HK-2 (cell line): ENCODE data around the gene LRMDA.

Experiments used
- DNase-seq: peaks from one replicate; pipeline ENCODE4 v3.0.0-alpha.2; 2018; ENCODE audit not compliant: unreplicated experiment

LRMDA gene

DNA sequence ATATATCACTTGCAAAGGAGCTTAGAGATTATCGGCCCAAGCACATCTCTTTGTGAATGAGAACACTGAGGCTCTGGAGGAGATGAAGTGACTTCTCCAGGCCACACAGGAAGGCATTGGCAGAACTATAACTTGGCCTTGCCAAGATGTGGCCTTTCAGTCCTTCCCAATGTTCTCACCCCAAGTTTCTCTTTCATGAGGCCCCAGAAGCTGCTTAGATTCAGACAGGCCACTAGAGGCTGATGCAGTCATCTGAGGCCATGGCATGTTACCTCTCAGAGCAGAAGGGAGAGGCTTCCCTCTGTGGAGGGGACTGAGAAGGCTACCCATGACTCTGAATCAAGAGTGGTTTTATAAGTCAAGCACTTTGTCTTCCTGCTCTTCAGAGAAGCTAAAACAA, 1003.7 kb downstream of the LRMDA start:
- no peak for DNase-seq

DNA sequence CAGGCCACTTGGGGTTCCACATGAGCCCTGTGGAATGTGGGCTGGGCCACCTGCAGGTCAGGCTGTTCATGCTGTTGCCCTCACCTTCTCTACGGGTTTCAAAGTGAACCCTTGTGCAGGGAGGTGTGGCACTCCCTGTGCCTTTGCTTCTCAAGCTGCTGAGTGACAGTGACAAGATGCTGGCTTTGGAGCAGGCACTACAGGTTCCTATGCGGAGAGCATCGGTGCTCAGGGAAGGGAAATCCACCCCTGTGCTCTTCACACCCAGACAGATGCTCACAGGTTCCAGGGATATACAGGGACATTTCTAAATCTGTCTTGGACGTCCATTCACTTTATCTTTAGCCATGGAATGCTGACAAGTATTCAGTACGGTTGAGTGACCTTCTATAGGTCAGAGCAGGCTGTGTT, 1005.0 kb downstream of the LRMDA start:
- no peak for DNase-seq

GRCh38 chr10:76436981-76437380, 1005.6 kb downstream of the LRMDA start:
- no peak for DNase-seq

DNA sequence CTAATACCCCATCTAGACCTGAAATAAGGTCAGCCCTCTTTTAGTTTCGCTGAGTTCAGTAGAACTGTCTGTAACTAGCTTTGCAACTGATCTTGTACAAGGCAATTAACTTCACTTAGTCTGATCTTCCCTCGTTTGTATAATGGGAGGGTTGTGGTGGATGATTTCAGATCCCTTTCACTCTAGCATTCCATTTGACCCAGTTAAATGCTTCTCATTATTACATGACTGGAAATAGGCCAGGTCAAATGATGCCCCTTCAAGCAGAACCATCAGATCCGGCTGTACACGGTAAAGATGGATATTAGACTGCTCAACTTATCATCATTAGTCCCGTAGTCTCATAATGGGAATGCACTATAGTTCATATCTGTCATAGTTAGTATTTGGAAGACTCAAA, 1009.0 kb downstream of the LRMDA start:
- no peak for DNase-seq

DNA sequence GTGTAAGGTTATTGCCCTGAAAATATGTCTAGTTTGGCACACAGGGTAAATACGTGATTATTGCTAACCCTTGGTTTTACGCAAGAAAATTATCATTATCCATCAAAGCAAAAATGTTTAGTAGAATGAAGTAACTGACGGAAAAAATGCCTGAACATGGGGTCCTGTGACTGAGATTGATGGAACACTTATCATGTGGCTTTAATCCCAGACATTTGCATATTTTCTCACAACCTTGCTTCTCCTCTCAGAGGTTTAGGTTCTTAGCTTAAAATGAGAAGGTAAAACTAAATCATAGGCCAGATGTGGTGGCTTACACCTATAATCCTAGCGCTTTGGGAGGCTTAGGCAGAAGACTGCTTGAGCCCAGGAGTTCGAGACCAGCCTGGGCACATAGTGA, 1010.7 kb downstream of the LRMDA start:
- DNase-seq: no peak

DNA sequence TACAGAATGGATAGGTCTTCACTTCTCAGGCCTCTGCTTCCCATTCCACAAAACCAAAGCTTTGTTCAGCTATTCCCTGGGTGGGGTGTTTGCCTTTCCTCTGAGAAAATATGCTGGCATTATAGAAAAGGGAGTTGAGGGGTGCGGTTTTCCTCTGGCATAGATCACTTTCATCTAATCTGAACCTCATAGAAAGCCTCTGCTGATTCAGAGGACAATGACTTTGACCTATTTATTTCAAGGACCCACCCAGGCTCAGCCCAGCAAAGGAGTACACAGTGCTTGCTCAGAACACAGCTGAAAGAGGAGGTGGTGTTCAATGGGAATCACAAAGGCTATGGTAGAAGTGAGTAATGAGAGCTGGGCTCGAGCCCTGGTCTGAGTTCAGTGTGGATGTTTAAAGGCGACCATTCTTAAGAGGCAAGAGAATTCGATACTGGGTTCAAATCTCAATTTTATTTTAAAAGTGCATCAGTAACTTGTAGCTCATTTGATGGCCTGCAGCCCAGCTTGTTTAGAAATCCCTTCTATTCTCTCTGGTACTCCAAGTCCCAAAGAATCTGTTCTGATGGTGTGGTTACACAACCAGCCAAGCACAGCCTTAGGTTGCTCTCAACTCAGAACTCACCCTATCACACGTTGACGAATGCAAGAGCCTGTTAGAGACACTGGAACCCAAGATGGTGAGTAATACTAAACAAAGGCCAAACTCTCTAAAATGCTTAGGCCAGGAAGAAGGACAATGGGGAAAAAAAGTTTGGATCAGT, 1012.8 kb downstream of the LRMDA start:
- DNase-seq: no peak

DNA sequence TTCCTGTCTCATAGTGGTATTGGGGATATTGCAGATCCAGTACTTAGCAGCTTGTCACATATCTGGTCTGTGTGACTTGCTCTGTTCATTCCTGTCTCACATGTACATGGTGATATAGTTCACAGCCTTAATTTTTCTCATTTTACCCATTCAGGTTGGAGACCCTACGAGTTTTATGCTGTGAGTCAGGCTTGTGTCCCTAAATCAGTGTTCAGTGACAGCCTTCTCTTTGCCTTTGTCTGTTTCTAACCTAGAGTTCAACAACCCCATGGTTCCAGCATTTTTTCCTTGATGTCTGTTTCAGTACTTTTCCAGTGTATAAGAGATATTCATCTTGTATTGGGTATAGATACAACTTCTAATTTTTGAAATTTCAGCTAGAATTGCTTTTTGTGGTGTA, 1016.2 kb downstream of the LRMDA start:
- DNase-seq: no peak

DNA sequence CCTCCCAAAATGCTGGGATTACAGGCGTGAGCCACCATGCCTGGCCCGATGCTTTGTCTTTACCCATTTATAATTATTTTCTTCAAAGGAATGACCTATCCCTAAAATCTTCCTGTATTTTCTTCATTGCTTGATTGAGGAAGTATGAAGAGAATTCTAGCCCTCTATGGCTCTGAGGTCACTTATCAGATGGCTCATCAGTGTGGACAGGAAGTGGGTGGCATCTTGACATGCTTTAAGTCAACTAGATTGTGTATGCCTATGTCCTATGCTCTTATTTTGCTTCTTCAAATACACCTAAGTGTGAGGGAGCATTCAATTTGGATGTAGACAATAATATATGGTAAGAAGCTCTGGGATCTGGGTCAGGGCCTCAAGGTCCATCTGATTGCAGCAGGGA, 1020.5 kb downstream of the LRMDA start:
- DNase-seq: no peak

- no peak for DNase-seq
Observed at GRCh38 chr10:76453332-76453731, 1021.9 kb downstream of the LRMDA start.

DNA sequence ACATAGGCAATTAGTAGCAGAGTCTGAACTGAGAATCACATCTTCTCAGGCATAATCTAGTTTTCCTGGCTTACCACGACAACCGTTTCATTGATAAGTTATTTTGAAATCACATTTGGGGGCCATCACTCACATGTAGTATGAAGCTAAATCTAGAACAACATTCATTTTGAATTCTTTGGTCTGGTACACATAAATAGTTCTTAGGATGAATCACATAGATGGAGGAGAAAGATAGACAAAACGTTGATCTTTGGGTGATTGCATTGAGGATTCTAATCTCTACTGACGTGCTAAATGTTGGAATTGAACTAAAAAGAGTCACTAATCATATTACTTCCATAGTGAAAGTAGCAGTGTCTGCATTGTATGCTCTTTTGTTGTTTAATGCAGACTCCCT, 1022.6 kb downstream of the LRMDA start:
- no peak for DNase-seq

- DNase-seq: no peak
Observed at GRCh38 chr10:76454506-76455140, 1023.2 kb downstream of the LRMDA start.

DNA sequence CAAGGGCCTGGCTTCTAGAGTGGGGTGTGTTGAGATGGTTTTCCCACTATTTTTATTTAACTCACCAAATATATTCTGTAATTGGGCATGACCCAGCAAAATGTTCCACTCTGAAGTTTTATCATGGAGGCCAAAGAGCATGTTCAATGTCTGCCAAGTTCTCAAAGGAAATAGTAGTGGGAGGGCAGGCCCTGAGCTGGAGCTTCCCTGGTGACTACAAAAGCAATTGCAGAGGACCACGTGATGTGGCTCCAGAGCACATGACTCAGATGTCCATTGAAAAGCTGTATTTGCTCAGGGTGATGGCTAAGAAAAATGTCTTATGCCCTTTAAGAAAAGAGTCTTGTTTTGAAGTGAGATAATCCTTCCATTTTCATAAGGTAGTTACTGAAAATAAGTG, 1024.8 kb downstream of the LRMDA start:
- no peak for DNase-seq

- no peak for DNase-seq
Observed at GRCh38 chr10:76459016-76459730, 1027.7 kb downstream of the LRMDA start.

GRCh38 chr10:76461024-76461423, 1029.6 kb downstream of the LRMDA start:
- no peak for DNase-seq

- DNase-seq: no peak
Observed at GRCh38 chr10:76463111-76463510, 1031.7 kb downstream of the LRMDA start.

DNA sequence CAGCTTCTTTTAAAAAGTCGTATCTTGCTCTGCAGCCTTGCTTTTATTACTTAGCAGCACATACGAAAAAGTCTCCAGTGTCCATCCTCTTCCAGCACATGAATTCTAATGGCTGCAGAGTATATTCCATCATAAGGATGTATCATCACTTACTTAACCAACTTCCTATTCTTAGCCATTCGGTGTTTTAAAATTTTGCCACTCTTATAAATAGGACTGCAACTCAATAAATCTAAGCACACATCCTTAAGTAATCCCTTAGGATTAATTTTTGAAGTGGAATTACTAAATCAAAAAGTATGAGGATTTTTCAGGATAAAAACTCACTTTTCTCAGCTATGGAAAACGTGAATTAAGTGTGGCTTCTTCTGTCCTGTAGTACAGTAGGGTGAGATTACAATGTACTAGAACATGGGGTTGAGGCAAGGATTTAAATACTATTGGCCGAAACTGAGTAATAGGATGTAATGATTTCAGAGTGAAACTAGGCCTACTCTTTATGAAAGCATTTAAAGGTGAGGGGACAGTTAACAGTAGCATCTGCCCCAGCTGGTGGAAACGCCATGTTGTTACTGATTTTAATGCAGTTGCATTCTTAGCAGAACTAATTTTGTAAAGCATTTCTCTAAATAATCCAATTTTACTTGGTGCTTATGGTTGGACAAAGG, 1035.5 kb downstream of the LRMDA start:
- DNase-seq: no peak

DNA sequence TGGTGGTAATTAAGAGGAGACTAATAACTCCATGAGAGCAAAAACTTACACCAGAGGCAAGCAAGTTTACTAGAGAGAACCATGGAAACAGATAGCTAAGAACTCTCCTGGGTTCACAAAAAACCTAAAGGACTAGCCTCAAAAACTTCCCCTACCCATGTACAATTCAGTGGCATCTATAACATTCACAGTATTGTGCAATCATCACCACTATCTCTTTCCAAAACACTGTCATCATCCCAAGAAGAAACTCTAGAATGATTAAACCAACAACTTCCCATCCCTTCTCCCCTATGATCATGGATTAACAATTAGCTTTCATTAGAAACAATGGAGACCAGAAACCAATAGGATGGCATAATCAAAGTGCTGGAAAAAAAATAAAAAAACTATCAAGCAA, 1038.3 kb downstream of the LRMDA start:
- DNase-seq: no peak

- DNase-seq: no peak
Observed at GRCh38 chr10:76479103-76479790, 1047.8 kb downstream of the LRMDA start.

- no peak for DNase-seq
Observed at GRCh38 chr10:76481178-76481577, 1049.8 kb downstream of the LRMDA start.

- DNase-seq: no peak
Observed at GRCh38 chr10:76487582-76487981, 1056.2 kb downstream of the LRMDA start.

GRCh38 chr10:76488602-76489001, 1057.2 kb downstream of the LRMDA start:
- no peak for DNase-seq

DNA sequence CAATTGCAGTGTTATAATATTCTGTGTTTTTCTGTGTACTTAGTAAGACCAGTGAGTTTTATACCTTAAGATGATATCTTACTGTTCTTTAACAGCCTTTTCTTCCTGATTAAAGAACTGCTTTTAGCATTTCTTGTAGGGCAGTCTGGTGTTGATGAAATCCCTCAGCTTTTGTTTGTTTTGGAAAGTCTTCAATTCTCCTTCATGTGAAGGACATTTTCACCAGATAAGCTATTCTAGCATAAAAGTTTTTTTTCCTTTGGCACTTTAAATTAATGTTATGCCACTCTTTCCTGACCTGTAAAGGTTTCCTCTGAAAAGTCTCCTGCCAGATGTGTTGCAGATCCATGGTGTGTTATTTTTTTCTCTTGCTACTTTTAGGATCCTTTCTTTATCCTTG, 1059.8 kb downstream of the LRMDA start:
- no peak for DNase-seq
